ENCODE measurements around the gene PTPRN2. TPM values are rescaled to one million over a fixed set of nuclear protein-coding genes. Genes with fewer than 3 reads are reported as not detected.

The PTPRN2 gene
- total RNA-seq, 1 experiment from 2014 or later = not detected

- ChIA-PET CTCF (no interaction called here), POLR2A (ENCODE audit: unreplicated experiment) (no interaction called here)
Measured at GRCh38 chr7:158484801-158485531, 102.7 kb downstream of the PTPRN2 start.

GRCh38 chr7:158482480-158482879 lies 105.1 kb downstream of the PTPRN2 start:
- H3K9me3 ChIP-seq (ENCODE audit: insufficient read depth, low read depth) = no peaks in the 10 kb centered on the region
- H3K79me2 ChIP-seq (ENCODE audit: low read depth) = no peaks in the 10 kb centered on the region
- no peak overlapping the region for H2AFZ ChIP-seq
- H4K20me1 ChIP-seq (ENCODE audit: insufficient read depth) = no peaks in the 10 kb centered on the region
- no peak overlapping the region for H3K4me3 ChIP-seq
- CTCF ChIA-PET = no interaction called here
- H3K9me2 ChIP-seq (ENCODE audit: insufficient read depth) = no peaks in the 10 kb centered on the region
- no peaks in the 10 kb centered on the region for H3F3A ChIP-seq (ENCODE audit: insufficient read depth, low read depth)
- no peaks in the 10 kb centered on the region for H3K4me1 ChIP-seq (replicated peaks; ENCODE audit: insufficient read depth)
- H3K27me3 ChIP-seq (ENCODE audit: insufficient read depth, low read depth) = peaks cover 97% of the 10 kb centered on the region
- H3K36me3 ChIP-seq (ENCODE audit: low read depth) = no peaks in the 10 kb centered on the region
- H3K4me2 ChIP-seq = no peak overlapping the region
- intact Hi-C loops (cut with micrococcal nuclease; ENCODE audit: unreplicated experiment) = no loop called here
- H3K27ac ChIP-seq = no peak overlapping the region
- POLR2A ChIA-PET (ENCODE audit: unreplicated experiment) = no interaction called here
- TF ChIP-seq CTCF (conservative IDR thresholded peaks at IDR 0.05) (no peak), EZH2 (IDR thresholded peaks at IDR 0.05; ENCODE audit: low read depth) (no peak)
- DNase-seq = no peak
- no TSS peak for BruUV-seq (replicated peaks)

More at GRCh38 chr7:158484801-158485531, 102.7 kb downstream of the PTPRN2 start:
- no peak for DNase-seq
- Histone ChIP-seq H4K20me1 (ENCODE audit: insufficient read depth) (no peaks in the 10 kb centered on the region), H3K27me3 (ENCODE audit: insufficient read depth, low read depth) (peaks cover 97% of the 10 kb centered on the region), H3F3A (ENCODE audit: insufficient read depth, low read depth) (no peaks in the 10 kb centered on the region), H3K27ac (no peak overlapping the region), H3K9me2 (ENCODE audit: insufficient read depth) (no peaks in the 10 kb centered on the region), H2AFZ (no peak overlapping the region), H3K4me2 (no peak overlapping the region), H3K9me3 (ENCODE audit: insufficient read depth, low read depth) (no peaks in the 10 kb centered on the region), H3K4me3 (no peak overlapping the region), H3K36me3 (ENCODE audit: low read depth) (no peaks in the 10 kb centered on the region), H3K79me2 (ENCODE audit: low read depth) (no peaks in the 10 kb centered on the region), H3K4me1 (replicated peaks; ENCODE audit: insufficient read depth) (no peaks in the 10 kb centered on the region)
- intact Hi-C loops (cut with micrococcal nuclease; ENCODE audit: unreplicated experiment) = no loop called here
- BruUV-seq (replicated peaks) = no TSS peak
- TF ChIP-seq CTCF (conservative IDR thresholded peaks at IDR 0.05) = no peak
- 0 out of 2 replicates have a peak, but pooled peaks have one; percentile 43 for TF ChIP-seq EZH2 (IDR thresholded peaks at IDR 0.05; ENCODE audit: low read depth)

- BruUV-seq (replicated peaks) = no TSS peak
- H3K9me2 ChIP-seq (ENCODE audit: insufficient read depth) = no peaks in the 10 kb centered on the region
- DNase-seq = no peak
Measured at GRCh38 chr7:158479664-158480025, 108.0 kb downstream of the PTPRN2 start.

More at GRCh38 chr7:158479664-158480025, 108.0 kb downstream of the PTPRN2 start:
- Histone ChIP-seq H3K4me1 (replicated peaks; ENCODE audit: insufficient read depth) (no peaks in the 10 kb centered on the region), H3F3A (ENCODE audit: insufficient read depth, low read depth) (no peaks in the 10 kb centered on the region), H4K20me1 (ENCODE audit: insufficient read depth) (no peaks in the 10 kb centered on the region), H3K27me3 (ENCODE audit: insufficient read depth, low read depth) (peaks cover 100% of the 10 kb centered on the region), H3K9me3 (ENCODE audit: insufficient read depth, low read depth) (no peaks in the 10 kb centered on the region), H3K4me2 (no peak overlapping the region), H3K27ac (no peak overlapping the region), H3K36me3 (ENCODE audit: low read depth) (no peaks in the 10 kb centered on the region), H3K79me2 (ENCODE audit: low read depth) (no peaks in the 10 kb centered on the region), H2AFZ (no peak overlapping the region), H3K4me3 (no peak overlapping the region)
- ChIA-PET CTCF (no interaction called here), POLR2A (ENCODE audit: unreplicated experiment) (no interaction called here)
- intact Hi-C loops (cut with micrococcal nuclease; ENCODE audit: unreplicated experiment) = no loop called here
- no peak for TF ChIP-seq CTCF (conservative IDR thresholded peaks at IDR 0.05)
- TF ChIP-seq EZH2 (IDR thresholded peaks at IDR 0.05; ENCODE audit: low read depth) = no peak

Measured in PC-9 (cell line).